HG02588 (cell line): Measurements from ENCODE around the gene PTDSS2.
"Not testable (repeated sequence)": the region's sequence is repeated elsewhere in the genome, so short reads cannot be mapped to it uniquely, and the experiment has no call there.

Experiments
- ATAC-seq: cut with Tn5 transposase; IDR thresholded peaks from one replicate; pipeline ENCODE4 v1.9.1; 2021; ENCODE audit warnings: mild to moderate bottlenecking, moderate library complexity; ENCODE audit not compliant: unreplicated experiment

PTDSS2 gene

DNA sequence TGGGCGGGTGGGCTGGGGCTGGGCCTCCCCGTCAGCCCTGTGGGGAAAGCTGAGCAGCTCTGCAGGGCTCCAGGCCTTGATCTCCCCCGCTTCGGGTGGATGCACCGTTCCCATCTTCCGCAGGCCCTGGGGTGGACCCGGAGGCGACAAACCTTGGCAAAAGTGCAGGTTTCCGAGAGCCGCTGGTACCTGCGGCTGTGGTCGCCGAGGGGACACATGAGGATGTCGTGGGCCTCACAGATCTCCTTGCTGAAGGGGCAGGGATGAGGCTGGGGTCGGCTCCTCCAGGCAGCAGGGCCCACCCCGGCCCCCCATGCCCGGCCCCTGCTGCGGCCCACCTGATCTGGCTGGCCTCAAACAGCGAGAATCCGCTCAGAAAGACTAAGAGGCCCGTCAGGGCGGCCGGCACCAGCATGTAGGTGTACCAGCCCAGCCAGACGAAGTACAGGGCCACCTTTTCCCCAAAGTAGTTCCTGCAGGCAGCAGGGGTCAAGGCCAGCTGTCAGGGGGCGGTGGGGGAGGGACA, 20.1 kb upstream of the PTDSS2 start:
- no peak for ATAC-seq

DNA sequence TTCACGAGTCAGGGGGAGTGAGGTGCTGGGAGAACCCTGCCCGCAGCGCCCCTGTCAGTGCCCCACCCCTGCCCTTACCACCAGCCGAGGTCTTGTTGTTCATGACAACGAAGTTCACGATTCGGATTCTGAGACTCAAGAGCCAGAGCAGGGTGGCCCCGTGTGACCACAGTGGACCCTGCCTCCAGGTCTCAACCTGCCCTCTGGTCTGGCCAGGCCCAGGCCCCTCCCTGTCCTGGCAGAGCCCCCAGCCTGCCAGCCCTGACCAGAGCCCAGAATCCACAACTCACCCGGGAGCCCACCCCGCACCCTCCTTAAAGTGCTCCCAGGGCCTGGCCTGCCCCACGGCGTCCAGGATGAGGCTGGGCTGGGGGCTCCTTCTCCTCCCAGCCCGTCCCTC, 18.2 kb upstream of the PTDSS2 start:
- ATAC-seq = no peak

DNA sequence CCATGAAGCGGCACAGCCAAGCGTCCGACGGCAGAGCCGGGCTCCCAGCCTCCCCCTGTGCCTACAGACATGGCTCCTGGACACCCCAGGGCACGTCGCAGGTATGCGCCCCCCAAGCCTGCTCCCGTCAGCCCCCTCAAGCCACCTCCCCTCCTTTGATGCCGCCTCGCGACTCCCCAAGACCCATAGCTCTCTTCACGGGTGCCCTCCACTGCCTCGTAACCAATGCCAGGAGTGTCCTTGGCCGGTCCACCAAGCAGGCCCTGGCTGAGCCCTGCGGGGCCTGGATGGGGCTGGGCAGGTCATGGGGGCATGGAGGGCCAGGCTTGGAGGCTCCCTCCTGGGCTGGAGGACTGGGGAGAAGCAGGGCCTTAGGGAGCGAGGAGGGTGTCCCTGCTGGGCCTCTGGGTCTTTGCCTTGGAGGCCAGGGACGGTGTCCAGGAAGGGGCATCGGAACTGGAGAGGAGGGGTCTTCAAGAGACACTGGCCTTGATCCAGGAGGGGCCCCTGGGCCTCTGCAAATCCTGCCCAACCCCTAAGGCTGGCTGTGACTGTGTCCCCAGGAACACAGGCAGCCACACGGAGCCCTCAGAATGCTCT, 17.5 kb upstream of the PTDSS2 start:
- no peak for ATAC-seq

DNA sequence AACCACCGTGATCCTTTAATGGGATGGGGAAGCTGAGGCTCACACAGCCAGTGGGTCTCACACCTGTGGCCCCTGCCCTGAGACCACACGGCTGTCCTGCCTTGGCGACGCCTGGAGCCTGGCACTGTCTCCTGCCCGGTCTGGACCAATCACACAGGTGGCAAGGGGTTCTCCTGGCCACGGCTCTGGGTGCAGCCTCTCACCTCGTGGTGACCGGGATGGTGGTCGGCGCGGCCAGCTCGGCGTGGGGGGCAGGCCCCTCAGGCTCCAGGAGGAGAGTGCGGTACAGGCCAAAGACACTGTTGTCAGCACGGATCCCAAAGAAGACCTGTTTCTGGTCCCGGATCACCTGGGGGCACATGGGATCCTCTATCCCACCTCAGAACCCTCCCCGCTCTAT, 17.0 kb upstream of the PTDSS2 start:
- no peak for ATAC-seq

DNA sequence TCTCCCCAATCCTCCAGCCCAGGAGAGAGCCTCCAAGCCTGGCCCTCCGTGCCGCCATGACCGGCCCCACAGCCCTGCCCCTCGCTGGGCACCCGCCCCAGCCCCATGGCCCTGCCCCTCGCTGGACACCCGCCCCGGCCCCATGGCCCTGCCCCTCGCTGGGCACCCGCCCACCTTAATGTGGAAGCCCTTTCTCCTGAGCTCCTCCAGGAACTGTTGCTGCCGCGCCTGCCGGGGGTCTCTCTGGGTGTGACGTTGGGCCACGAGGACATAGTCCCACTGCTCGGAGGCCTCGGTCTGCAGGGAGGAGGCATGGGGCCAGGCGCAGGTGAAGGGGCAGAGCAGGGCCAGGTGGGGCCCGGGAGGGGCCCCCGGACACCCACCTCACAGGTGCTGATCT, 16.4 kb upstream of the PTDSS2 start:
- ATAC-seq = no peak

DNA sequence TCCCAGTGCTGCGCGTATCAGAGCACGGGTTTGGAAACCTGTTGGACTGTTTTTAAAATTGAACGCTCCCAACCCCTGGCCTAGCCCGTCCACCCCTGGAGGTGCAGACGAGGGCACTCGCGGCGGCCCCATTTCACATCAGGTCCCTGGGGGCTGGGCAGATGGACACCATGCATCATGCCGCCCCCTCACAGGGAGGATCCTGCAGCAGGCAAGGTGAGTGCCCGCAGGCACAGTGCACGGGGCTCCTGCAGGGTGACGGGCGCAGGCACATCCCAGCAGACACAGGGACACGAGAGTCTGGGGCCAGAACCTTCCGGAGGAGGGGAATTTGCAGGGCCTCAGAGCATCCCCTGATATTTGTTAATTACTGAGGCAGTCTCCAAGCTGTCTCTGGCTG, 15.6 kb upstream of the PTDSS2 start:
- ATAC-seq = no peak

DNA sequence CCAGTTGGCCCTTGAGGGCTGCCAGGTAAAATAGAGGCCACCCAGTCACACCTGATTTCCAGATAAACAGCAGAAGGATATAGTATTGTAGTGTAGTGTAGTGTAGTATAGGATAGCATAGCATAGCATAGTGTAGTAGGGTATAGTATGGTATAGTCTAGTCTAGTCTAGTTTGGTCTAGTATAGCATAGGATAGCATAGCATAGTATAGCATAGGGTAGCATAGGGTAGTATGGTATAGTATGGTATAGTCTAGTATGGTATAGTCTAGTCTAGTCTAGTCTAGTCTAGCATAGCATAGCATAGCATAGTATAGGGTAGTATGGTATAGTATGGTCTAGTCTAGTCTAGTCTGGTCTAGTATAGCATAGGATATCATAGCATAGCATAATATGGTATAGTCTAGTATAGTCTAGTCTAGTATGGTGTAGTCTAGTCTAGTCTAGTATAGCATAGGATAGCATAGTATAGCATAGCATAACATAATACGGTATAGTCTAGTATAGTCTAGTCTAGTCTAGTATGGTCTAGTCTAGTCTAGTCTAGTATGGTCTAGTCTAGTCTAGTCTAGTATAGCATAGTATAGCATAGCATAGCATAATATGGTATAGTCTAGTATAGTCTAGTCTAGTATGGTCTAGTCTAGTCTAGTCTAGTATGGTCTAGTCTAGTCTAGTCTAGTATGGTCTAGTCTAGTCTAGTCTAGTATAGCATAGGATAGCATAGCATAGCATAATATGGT, 14.9 kb upstream of the PTDSS2 start:
- ATAC-seq = not testable (repeated sequence)

DNA sequence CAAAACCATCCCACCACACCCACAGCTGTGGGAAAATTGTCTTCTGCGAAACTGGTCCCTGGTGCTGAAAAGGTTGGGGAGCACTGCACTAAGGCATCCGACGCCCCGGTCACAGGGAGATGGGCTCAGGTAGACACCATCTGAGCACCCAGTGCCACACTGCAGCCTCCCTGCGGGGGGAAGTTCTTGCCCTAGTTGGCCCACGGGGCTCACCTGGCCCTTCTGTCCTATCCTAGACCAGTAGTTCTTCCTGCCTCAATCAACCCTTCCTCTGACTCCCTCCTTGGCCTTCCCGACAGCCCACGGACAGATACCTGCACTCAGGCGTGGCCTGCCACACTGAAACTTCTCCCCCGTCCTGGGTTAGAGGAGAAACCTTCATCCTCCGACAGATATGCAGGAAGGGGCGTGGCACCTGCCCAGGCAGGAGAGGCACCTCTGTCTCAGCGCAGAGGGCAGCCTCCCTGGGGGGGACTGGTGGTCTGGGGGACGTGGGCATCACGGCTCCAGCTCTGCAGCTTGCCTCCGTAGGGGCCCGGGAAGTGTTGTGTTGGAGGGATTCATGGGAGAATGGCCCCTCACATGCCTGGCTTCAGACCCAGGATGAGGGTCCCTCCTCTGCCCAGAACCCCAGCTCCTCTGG, 12.7 kb upstream of the PTDSS2 start:
- ATAC-seq = no peak

DNA sequence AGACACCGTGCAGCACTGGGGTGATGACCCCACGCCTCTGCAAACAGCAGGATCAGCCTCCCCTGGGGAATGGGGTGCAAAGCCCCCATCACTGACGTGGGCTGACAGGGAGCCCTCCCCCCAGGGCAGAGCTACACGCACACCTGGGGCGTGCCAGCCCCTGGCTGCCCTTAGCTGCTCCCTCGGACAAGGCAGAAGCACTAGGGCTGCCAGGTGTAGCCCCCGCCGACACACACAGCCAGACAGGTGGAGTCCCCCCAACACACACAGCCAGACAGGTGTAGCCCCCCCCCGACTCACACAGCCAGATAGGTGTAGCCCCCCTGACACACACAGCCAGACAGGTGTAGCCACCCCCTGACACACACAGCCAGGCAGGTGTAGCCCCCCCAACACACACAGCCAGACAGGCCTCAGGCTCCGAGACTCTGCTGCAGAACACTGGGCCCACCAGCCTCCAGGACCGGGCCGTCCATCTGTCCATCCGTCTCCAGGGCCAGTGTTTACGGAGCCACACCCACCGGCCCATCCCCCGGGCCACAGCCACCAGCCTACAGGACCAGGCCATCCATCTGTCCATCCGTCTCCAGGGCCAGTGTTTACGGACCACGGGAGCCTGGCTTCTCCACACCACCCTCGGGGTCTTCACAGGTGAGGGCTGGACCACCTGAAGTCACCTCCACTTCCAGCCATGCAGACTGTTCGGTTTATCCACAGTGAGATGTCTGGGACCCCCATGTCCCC, 11.8 kb upstream of the PTDSS2 start:
- no peak for ATAC-seq

DNA sequence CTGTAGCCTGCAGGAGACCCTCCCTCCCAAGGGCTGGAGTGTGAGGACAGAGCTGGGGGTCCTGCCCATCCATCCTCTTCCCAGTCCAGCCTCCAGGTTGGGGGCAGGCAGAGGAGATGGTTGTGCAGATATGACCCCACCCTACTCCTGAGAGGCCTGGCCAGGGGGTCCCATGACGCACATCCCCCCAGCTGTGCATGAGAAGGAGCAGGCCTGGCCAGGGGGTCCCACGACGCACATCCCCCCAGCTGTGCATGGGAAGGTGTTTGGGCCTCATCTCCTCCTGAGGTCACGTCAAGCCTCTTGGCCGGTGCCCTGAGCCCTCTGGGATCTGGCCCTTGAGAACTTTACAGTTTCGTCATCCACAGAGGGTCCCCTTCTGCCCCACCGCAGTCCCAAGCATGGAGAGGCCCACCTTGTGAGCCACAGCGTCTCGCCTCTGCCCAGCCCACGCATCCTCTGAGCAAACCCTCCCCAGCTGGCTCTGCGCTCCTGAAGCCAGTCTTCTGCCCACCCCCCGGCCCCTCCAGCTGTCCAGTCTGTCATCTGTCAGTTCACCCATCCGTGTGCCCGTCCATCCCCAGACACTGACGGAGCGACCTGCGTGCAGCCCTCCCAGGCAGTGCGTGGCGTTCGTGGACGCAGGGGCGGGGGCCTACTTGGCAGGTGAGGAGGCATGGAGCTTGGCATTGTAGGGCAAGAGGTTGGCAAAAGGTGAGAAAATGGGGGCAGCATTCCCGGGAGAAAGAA, 10.6 kb upstream of the PTDSS2 start:
- no peak for ATAC-seq

DNA sequence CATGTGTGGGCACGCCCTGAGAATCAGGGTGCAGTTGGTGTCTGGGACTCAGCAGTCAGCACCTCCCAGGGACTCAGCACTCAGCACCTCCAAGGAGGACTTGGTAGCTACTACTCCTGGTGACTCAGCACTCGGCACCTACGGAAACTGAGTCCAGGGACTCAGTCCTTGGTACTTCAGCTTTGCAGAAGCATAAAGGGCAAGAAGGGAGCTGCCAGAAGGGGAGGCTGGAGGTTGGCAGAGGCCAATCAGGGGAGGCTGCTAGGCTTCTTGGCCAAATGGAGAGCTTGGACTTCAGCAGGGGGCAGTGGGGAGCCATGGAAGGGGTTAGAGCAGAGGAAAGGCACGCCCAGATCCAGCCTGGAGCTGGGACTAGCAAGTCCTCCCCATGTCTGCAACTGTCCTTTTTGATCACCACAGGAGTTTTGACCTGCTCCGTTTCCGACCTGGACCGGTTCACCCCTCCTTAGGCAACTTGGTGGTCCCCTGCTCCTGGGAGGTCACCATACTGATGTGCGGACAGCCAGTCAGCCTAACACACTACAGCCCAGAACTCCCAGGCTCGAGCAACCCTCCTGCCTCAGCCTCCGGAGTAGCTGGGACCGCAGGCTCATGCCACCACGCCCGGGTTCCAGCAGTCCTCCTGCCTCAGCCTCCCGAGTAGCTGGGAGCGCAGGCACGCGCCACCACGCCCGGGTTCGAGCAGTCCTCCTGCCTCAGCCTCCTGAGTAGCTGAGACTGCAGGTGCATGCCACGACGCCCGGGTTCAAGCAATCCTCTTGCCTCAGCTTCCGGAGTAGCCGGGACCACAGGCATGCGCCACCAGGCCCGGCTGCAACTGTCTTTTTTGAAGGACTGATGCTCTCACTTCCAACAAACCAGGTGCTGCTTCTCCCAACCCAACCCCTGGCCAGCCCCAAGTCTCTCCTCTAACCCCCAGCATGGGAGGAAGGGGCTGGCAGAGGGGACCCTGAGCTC, 9.7 kb upstream of the PTDSS2 start:
- ATAC-seq = no peak

DNA sequence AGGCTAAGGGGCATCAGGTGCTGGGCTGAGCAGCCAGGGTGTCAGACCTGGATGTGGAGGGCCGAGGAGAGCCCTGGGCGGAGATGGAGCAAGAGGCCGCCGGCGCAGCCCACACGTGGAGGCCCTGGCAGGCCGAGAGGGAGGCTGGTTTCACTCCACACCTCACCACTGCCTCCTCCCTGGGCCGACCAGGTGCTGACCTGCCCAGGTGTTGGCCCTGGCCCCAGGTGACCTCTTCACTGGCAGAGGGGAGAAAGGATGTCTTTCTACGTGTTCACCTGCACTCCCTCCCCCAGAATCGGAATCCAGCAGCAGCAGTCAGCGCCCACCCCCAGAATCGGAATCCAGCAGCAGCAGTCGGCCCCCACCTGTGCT, 9.0 kb upstream of the PTDSS2 start:
- ATAC-seq = no peak

DNA sequence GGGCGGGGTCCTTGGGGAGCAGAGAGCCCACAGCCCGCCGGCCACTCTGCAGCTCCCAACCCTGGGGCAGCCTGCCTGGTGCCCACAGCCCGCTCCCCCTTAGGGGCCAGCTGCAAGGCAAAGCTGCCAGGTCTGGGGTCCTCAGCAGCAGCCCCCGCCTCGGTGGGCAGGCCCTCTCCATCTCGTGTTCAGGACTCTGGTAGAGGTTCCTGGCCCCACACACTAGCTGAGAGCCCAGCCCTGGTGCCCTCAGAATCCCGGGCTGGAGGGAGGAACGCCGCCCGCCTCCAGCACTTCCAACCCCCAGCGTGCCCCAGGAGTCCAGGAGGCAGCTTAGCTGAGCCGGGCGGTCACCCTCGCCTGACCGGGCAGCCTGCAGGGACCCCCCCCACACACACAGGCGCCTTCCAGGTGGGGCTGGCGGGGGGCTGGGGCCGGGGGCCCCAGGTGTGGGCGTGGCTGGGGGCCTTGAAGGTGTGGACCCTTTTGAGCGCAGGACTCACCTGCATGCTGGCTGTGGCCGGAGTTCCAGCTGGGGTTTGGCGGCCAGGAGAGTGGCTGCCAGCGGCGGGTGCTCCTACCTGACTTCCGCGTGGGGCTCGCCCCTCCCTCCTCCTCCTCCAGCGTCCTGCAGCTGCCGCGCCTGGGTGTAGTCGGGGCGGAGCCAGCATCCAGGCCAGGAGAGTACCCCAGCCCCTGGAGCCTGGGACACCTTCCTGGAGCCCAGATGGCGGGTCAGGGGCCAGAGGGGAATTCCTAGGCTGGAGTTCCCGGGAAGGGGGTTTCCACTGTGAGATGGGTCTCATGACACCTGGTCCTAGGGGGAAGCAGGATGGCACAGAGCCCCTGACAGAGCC, 8.4 kb upstream of the PTDSS2 start, which contains the start of gene ANO9:
Gene ANO9 (minus strand): TSS at position 594 of the 857 bp plus-strand sequence. CDS start 85 bp downstream, at position 509.
- ATAC-seq = peak; percentile 46

DNA sequence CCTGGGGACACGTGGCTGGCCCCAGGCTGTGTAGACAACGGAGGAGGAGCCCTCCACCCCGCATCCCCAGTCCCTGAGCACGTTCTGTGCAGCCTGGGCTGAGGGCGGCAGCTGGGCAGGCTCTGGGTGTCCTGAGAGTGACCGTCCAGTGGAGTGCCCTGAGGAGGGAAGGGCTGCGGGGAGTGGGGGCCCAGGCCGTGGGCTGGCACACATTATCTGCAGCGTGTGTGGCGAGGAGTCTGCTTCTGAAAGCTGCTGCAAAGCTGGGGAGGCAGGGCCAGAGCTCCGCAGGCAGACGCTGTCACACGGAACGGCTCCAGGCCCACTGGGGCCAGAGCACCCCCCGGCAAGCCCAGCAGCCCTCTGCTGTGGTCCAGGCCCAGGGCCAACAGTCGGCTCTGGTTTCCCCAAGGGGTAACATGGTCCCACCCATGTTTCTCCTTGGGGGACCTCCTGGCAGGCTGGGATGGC, 7.4 kb upstream of the PTDSS2 start:
- no peak for ATAC-seq

DNA sequence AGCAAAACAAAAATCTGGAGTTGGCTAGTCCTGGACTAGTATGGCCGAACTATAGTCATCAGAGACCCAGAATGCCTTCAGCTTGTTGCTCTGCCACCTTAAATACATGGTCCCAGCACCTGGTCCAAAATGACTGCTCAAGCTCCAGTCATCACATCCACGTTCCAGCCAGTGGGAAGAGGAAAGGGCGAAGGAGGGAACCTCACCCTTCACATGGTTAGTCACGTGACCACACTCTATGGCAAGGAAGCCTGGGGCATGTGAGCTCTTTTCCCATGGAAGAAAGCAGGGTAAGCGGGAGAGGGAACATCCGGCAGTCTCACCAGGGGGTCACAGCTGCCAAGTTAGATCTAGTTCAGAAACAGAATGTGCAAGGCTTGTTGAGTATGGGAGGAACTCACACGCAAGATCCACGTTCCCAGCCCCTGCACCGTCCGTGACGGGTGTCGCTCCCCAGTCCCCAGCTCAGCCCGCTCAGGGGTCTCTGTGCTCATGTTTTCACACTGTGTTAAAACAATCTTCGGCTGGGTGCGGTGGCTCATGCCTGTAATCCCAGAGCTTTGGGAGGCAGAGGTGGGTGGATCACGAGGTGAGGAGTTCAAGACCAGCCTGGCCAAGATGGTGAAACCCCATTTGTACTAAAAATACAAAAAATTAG, 6.4 kb upstream of the PTDSS2 start:
- ATAC-seq = no peak

DNA sequence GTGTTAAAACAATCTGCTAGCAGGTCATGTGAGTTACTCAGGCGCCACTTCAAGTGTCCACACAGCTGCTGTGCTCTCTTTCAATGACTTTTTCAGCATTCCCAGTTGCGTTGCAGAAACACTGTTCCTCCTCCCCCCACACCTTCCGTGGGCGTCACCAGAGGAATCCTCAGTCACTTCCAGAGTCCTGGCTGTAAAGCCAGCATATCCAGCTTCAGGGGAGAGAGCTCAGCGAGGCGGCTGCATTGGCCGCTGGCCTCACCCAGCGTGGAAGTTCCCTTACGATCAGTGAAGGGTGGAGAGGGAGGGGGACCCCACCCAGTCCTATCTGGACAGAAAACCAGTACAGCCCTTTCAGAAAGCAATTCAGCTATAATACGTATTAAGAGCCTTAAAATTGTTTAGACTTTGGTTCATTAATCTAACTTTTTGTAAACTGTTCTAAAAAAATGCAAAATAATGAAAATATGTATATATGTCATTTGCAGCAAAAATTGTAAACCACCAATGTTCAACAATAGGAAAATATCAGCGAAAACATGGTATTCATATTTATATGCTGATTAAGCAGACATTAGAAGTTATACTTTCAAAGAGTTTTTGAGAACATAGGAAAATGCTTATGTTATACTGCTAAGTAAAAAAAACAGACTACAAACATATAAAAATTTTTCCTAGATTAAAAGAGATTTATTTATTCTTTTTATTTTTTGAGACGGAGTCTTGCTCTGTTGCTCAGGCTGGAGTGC, 5.5 kb upstream of the PTDSS2 start:
- ATAC-seq = no peak
